ENCODE results near the gene ACACB.

Gene ACACB

GRCh38 chr12:109110988-109111495, 5.3 kb upstream of the ACACB start:
- peak; percentile 54 for DNase-seq (ENCODE audit: low spot score)

GRCh38 chr12:109112720-109113465, 3.5 kb upstream of the ACACB start:
- DNase-seq (ENCODE audit: low spot score), result no peak

DNA sequence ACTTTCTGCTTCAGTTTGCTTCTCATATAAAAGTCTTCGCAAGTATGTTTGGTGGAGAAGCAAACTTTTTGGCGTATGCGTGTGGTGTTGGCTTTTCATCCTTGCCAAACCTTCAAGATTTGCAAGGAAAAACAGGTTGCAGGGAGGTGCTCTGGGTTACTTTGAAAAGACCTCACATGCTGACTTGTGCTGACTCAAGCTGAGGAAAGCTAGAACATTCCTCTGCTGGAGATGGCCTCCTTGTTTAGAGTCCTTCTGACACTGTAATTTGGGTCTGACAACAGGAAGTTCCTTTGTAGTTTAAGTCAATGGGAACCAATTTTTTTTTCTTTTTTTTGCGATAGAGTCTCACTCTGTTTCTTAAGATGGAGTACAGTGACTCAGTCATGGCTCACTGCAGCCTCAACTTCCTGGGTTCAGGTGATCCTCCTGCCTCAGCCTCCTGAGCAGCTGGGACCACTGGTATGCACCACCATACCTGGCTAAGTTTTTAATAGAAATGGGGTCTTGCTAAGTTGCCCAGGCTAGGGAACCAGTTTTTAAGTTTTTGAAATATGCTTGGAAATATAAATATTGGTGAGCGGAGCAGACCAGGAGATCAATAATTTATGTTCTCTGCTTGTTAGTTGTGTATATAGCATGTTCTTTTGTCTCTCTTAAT, 2.6 kb upstream of the ACACB start:
- DNase-seq (ENCODE audit: low spot score), result no peak

DNA sequence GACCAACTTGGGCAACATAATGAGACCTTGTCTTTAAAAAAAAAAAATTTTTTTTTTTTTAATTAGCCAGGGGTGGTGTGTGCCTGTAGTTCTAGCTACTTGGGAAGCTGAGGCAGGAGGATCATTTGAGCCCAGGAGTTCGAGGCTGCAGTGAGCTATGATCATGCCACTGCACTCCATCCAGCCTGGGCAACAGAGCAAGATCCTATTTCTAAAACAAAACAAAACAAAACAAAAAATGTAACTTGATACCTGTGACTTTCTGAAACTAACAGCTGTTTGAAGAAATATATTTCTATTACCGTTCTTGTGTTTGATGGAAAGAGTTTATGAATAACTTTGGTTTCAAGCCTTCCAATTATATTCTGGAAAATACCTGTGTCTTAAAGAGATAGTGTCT, 1.7 kb upstream of the ACACB start:
- no peak for DNase-seq (ENCODE audit: low spot score)

GRCh38 chr12:109115404-109115757, 1.0 kb upstream of the ACACB start:
- no peak for DNase-seq (ENCODE audit: low spot score)

DNA sequence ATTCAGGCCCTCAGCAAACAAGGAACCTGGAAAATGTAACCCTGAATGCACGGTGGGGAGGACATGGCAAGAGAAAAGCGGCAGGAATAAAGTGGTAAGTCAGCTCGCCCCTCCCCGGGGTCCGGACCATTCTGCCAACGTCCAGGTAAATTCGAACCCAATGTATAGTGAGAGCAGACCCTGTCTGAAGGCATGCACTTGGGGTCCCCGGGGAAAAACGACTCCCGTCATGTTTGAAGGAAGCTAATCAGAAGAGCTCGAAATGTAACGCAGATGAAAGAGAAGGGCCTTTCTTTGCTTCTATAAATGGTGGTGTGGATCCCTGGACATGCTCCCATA, 193 bp downstream of the ACACB start:
- no peak for DNase-seq (ENCODE audit: low spot score)

GRCh38 chr12:109120095-109120494, 3.7 kb downstream of the ACACB start:
- DNase-seq (ENCODE audit: low spot score), result no peak

GRCh38 chr12:109120557-109120956, 4.2 kb downstream of the ACACB start:
- DNase-seq (ENCODE audit: low spot score), result no peak

- DNase-seq (ENCODE audit: low spot score), result no peak
Measured at GRCh38 chr12:109121346-109121880, 5.0 kb downstream of the ACACB start.

DNA sequence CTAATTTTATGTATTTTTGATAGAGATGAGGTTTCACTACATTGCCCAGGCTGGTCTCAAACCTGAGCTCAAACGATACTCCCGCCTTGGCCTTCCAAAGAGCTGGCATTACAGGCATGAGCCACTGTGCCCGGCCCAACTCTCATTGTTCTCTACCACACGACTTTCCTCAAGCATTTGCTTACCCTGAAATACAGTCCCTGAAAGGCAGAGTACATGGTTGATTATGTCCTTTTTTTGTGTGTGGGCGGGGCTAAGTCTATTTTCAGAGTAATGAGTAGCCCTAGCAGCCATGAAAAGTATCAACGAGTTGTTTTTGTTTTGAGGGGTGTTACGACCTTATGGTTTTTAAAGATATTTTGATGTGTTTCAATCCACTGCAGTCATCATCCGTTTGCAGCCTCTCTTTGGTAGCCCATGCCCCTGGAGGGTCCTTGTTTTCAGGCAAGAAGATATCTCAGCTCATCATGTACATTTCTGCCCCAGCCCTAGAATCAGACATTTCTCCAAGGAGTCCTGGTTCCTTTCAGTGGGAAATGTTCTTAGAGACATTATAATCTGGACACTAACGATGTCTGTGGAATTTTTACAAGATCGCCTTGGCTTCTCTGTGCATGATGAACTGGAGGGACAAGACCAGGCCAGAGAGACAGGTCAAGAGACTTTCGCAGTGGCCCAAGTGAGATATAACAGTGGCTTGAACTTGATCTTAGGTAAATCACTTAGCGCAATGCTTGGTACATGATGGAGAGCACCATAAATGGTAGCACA, 8.7 kb downstream of the ACACB start:
- no peak for DNase-seq (ENCODE audit: low spot score)

GRCh38 chr12:109125791-109126190, 9.4 kb downstream of the ACACB start:
- no peak for DNase-seq (ENCODE audit: low spot score)

DNA sequence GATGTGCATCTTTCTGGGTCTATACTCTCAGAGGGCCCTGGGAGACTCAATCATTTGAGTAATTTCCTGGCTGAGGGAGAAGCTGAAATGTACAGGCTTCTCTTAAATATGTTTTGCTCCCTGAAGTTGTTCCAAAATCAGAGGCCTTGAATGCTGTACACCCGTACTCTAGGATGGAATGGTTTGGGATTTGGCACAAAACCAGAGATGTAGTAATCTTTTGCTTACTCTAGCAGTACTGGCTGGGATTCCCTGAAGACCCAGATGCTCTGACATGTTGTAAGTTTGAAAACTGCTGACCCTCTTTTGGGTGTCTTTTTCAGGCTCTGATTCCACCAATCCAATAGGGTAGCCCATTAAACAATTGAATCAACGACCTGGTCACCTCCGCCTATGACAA, 10.4 kb downstream of the ACACB start:
- no peak for DNase-seq (ENCODE audit: low spot score)

- DNase-seq (ENCODE audit: low spot score), result no peak
Measured at GRCh38 chr12:109127533-109128242, 11.3 kb downstream of the ACACB start.

- DNase-seq (ENCODE audit: low spot score), result no peak
Measured at GRCh38 chr12:109130297-109131153, 14.1 kb downstream of the ACACB start.

GRCh38 chr12:109131154-109132050, 15.0 kb downstream of the ACACB start:
- DNase-seq (ENCODE audit: low spot score), result no peak

DNA sequence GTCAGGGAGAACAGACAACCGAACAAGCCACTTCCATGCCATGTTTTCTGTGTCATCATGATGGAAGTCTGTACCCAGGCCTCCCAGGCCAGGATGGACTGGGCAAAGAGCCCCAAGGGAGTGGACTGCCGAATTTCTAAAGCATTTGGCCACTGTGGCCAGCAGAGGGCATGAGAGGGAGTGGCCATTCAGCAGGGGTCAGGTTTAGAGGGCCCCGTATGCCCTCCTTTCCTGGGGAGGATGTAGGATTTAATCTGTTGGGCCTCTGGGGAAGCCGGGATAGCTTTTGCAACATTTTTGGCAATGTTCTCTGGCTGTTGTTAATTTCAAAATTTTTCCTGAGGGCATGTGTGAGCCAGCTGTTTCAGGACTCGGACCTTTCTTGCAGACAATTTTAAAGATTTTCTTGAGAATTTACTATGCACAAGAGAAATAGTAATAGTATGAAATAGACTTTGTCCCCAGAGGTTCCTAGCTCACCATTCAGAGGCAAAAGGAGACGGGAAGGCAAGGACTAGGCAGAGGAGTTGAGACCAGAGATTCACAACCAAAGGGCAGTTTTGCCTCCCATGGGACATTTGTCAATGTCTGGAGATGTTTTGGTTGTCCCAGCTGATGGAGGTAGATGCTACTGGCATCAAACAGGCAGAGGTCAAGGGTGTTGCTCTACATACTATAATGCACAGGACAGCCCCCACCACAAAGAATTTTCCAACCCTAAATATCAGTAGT, 18.0 kb downstream of the ACACB start:
- no peak for DNase-seq (ENCODE audit: low spot score)

DNA sequence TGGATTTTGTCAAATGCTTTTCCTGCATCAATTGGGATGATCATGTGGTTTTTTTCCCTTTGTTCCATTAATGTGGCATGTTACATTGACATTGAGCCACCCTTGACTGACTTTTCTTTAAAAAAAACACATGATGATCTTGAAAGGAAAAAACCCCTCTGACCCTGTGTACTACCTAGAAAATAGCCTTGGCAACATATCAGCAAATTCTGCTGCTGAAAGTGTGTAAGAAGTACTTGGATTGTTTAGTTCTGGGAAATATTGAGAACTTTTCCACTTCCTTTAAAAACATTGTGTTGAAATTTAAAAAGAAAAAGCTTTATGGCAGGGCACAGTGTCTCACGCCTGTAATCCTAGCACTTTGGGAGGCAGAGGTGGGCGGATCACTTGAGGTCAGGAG, 20.7 kb downstream of the ACACB start:
- no peak for DNase-seq (ENCODE audit: low spot score)

DNA sequence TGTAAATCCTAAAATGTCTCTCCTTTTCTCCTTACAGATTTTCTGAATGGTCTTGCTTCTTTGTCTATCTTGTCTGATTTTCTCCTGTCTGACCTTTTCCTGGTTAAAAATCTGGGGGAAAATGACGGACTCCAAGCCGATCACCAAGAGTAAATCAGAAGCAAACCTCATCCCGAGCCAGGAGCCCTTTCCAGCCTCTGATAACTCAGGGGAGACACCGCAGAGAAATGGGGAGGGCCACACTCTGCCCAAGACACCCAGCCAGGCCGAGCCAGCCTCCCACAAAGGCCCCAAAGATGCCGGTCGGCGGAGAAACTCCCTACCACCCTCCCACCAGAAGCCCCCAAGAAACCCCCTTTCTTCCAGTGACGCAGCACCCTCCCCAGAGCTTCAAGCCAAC, 23.0 kb downstream of the ACACB start:
- DNase-seq (ENCODE audit: low spot score), result no peak

- no peak for DNase-seq (ENCODE audit: low spot score)
Measured at GRCh38 chr12:109139791-109140190, 23.4 kb downstream of the ACACB start.
